KMS-11 (cell line): ENCODE data around the gene CRLF2.

Experiments used
- H2AFZ ChIP-seq: fragments of 200-600 bp; sonication (generic); 2 replicates; pipeline ENCODE4 v1.6.1; 2016; ENCODE audit warnings: antibody characterized with exemption, mixed run types, low read depth
- H3K27ac ChIP-seq: fragments of 200-600 bp; sonication (generic); 2 replicates; pipeline ENCODE4 v1.6.1; 2016; ENCODE audit warnings: mild to moderate bottlenecking, mixed run types
- H3K27me3 ChIP-seq: fragments of 200-600 bp; sonication (generic); 2 replicates; pipeline ENCODE4 v1.6.1; 2017; ENCODE audit warnings: mild to moderate bottlenecking, low read depth, mixed run types, moderate library complexity; ENCODE audit not compliant: insufficient read depth
- H3K36me3 ChIP-seq: fragments of 200-600 bp; sonication (generic); 2 replicates; pipeline ENCODE4 v1.6.1; 2017; ENCODE audit warnings: mild to moderate bottlenecking, mixed run types; ENCODE audit not compliant: insufficient read depth
- H3K4me1 ChIP-seq: fragments of 200-600 bp; sonication (generic); 2 replicates; pipeline ENCODE4 v1.6.1; 2016; ENCODE audit warnings: mild to moderate bottlenecking, low read depth, mixed run types; ENCODE audit not compliant: poor library complexity, severe bottlenecking
- H3K4me2 ChIP-seq: fragments of 200-600 bp; sonication (generic); 2 replicates; pipeline ENCODE4 v1.7.0; 2016; ENCODE audit warnings: mild to moderate bottlenecking, mixed run types
- H3K4me3 ChIP-seq: fragments of 200-600 bp; sonication (generic); IDR thresholded peaks from 2 replicates; pipeline ENCODE4 v1.6.1; 2017; ENCODE audit warnings: low read depth, low read length, mixed read lengths; ENCODE audit not compliant: insufficient read depth
- H3K79me2 ChIP-seq: fragments of 200-600 bp; sonication (generic); 2 replicates; pipeline ENCODE4 v1.6.1; 2016; ENCODE audit warnings: low read depth, mixed run types; ENCODE audit not compliant: insufficient read depth
- H3K9ac ChIP-seq: fragments of 200-600 bp; sonication (generic); 2 replicates; pipeline ENCODE4 v1.6.1; 2016; ENCODE audit warnings: mild to moderate bottlenecking, mixed run types
- H4K20me1 ChIP-seq: fragments of 200-600 bp; sonication (generic); 2 replicates; pipeline ENCODE4 v1.6.1; 2016; ENCODE audit warnings: mild to moderate bottlenecking, mixed run types; ENCODE audit not compliant: insufficient read depth
- TF ChIP-seq, protein P1 (sequence below): fragments of 200-600 bp; sonication (generic); conservative IDR thresholded peaks from 2 replicates; pipeline ENCODE4 v1.6.1; 2017; ENCODE audit warnings: low read depth, mild to moderate bottlenecking, antibody characterized with exemption, low read length, moderate library complexity, mixed read lengths

CRLF2 gene

GRCh38 chrX:1215123-1215823, 2.8 kb upstream of the CRLF2 start:
- H3K4me1 ChIP-seq = peaks cover 38% of the 10 kb centered on the region
- H3K36me3 ChIP-seq = no peaks in the 10 kb centered on the region

DNA sequence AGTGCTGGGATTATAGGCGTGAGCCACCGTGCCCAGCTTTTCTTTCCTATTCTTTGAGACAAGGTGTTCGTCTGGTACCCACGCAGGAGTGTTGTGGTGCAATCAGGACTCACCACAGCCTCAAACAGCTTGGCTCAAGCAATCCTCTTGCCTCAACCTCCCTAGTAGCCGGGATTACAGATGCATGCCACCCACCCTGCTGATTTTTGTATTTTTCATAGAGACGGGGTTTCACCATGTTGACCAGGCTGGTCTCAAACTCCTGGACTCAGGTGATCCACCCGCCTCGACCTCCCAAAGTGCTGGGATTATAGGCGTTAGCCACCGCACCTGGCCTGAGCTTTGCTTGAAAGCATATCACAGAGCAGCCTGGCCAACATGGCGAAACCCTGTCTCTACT, 1.5 kb upstream of the CRLF2 start:
- Histone ChIP-seq H2AFZ (no peak overlapping the region), H3K4me1 (peaks cover 47% of the 10 kb centered on the region), H4K20me1 (no peaks in the 10 kb centered on the region), H3K9ac (no peak overlapping the region), H3K36me3 (no peaks in the 10 kb centered on the region), H3K27ac (peak overlapping the region; percentile 89; the same call in 1 of the 2 replicates), H3K79me2 (no peaks in the 10 kb centered on the region), H3K4me2 (no peak overlapping the region), H3K4me3 (no peak overlapping the region), H3K27me3 (no peaks in the 10 kb centered on the region)
- TF ChIP-seq, protein P1, sequence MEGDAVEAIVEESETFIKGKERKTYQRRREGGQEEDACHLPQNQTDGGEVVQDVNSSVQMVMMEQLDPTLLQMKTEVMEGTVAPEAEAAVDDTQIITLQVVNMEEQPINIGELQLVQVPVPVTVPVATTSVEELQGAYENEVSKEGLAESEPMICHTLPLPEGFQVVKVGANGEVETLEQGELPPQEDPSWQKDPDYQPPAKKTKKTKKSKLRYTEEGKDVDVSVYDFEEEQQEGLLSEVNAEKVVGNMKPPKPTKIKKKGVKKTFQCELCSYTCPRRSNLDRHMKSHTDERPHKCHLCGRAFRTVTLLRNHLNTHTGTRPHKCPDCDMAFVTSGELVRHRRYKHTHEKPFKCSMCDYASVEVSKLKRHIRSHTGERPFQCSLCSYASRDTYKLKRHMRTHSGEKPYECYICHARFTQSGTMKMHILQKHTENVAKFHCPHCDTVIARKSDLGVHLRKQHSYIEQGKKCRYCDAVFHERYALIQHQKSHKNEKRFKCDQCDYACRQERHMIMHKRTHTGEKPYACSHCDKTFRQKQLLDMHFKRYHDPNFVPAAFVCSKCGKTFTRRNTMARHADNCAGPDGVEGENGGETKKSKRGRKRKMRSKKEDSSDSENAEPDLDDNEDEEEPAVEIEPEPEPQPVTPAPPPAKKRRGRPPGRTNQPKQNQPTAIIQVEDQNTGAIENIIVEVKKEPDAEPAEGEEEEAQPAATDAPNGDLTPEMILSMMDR = no peak

More at GRCh38 chrX:1215123-1215823, 2.8 kb upstream of the CRLF2 start:
- H3K27ac ChIP-seq = peak overlapping the region; percentile 89
- TF ChIP-seq, protein P1 = no peak
- no peak overlapping the region for H2AFZ ChIP-seq
- no peaks in the 10 kb centered on the region for H3K79me2 ChIP-seq
- no peaks in the 10 kb centered on the region for H3K27me3 ChIP-seq
- peak overlapping the region; percentile 40 for H3K4me2 ChIP-seq
- no peaks in the 10 kb centered on the region for H4K20me1 ChIP-seq
- no peak overlapping the region for H3K4me3 ChIP-seq
- peak overlapping the region; percentile 16 for H3K9ac ChIP-seq

DNA sequence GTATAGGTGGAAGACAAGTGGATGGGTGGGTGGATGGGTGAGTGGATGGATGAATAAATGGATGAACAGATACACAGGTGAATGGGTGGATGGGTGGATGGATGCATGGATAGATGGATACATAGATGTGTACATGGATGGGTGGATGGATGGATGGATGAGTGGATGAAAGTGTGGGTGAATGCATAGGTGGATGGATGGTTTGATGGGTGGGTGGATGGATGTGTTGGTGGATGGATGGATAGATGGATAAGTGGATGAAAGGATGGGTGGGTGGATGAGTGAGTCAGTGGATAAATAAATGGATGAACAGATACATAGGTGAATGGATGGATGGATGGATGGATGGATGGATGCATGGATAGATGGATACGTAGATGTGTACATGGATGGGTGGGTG, 1.6 kb downstream of the CRLF2 start:
- Histone ChIP-seq H3K27me3 (no peaks in the 10 kb centered on the region), H3K27ac (no peak overlapping the region), H2AFZ (no peak overlapping the region), H3K4me2 (no peak overlapping the region), H3K36me3 (no peaks in the 10 kb centered on the region), H3K9ac (no peak overlapping the region), H4K20me1 (no peaks in the 10 kb centered on the region), H3K4me1 (peaks cover 45% of the 10 kb centered on the region), H3K79me2 (no peaks in the 10 kb centered on the region), H3K4me3 (no peak overlapping the region)
- TF ChIP-seq, protein P1 = no peak

DNA sequence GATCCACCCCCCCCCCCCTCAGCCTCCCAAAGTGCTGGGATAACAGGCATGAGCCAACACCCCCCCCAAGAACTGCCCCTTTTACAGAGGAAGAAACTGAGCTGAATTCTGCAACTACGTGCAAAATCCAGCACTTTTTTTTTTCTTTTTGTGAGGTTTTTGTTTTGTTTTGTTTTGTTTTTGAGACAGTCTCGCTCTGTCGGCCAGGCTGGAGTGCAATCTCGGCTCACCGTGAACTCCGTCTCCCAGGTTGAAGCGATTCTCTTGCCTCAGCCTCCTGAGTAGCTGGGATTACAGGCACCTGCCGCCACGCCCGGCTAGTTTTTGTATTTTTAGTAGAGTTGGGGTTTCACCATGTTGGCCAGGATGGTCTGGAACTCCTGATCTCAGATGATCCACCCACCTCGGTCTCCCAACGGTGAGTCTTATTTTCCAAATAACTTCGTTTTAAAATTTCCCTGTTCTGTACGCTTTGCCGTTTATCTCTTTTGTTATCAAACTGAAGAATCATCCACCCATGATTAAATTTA, 4.9 kb downstream of the CRLF2 start:
- TF ChIP-seq, protein P1 = no peak
- H3K9ac ChIP-seq = peak overlapping the region; percentile 89
- no peaks in the 10 kb centered on the region for H3K36me3 ChIP-seq
- peaks cover 22% of the 10 kb centered on the region for H3K4me1 ChIP-seq
- H3K79me2 ChIP-seq = no peaks in the 10 kb centered on the region
- no peak overlapping the region for H3K4me3 ChIP-seq
- H2AFZ ChIP-seq = peak overlapping the region; percentile 18; the same call in 1 of the 2 replicates
- peak overlapping the region; percentile 89 for H3K4me2 ChIP-seq
- H4K20me1 ChIP-seq = no peaks in the 10 kb centered on the region
- H3K27ac ChIP-seq = peak overlapping the region; percentile 100
- H3K27me3 ChIP-seq = no peaks in the 10 kb centered on the region
